WERI-Rb-1 (cell line): ENCODE data around the gene PDGFA.

ENCODE experiments used
- DNase-seq: peaks from one replicate; pipeline ENCODE4 v3.0.0-alpha.2; 2020
- H3K27ac ChIP-seq: fragments of 250-450 bp; sonication (Bioruptor Pico); 2 replicates; pipeline ENCODE4 v1.5.1; 2020; ENCODE audit warnings: mild to moderate bottlenecking, moderate library complexity
- H3K27me3 ChIP-seq: fragments of 250-450 bp; sonication (Bioruptor Pico); 2 replicates; pipeline ENCODE4 v1.5.1; 2021; ENCODE audit warnings: mild to moderate bottlenecking, low read depth, moderate library complexity; ENCODE audit not compliant: insufficient read depth, severe bottlenecking
- H3K36me3 ChIP-seq: fragments of 250-450 bp; sonication (Bioruptor Pico); 2 replicates; pipeline ENCODE4 v1.5.1; 2020; ENCODE audit warnings: mild to moderate bottlenecking, moderate library complexity
- H3K4me3 ChIP-seq: 2 replicates; pipeline ENCODE4 v1.5.1; 2011; ENCODE audit warnings: low read depth, mild to moderate bottlenecking, control low read depth, low read length
- H3K9me3 ChIP-seq: fragments of 250-450 bp; sonication (Bioruptor Pico); 2 replicates; pipeline ENCODE4 v1.5.1; 2021; ENCODE audit warnings: mild to moderate bottlenecking, moderate library complexity; ENCODE audit not compliant: severe bottlenecking
- CTCF ChIP-seq: IDR thresholded peaks from 2 replicates; pipeline ENCODE4 v1.5.1; 2011; ENCODE audit warnings: low read depth, mild to moderate bottlenecking, control low read depth, inconsistent platforms, low read length

The PDGFA gene

DNA sequence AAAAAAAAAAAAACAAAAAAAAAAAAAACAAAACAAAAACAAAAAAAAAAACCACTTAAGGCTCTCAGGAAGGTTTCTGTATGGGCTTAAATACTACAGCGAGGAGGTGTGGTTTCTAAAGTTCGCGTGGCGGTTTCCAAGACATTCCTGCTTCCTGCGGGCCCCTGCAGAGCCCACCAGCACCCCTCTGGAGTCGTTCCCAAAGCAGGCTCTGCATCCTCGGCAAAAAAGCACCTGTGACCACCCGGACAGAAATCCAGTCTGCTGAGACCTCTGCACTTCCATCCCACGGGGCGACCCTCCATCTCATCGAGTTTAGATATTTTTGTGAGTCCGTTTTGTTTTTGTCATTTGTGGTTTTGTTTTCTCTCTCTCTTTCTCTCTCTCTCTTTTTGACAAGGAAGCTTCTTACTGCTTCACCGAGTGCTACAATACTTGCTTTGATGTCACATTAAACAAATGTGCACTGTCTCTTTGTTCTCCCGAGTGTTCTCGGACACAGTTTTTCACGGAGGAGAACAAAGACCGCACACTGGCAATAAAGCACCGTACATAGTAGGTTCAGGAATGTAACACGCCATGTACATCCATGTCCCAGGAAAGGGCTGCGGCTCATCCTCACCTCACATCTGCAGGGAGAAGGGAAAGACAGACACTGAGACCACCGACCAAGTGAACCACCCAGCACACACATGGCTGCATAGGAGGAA, 21.5 kb downstream of the PDGFA start:
- Histone ChIP-seq H3K9me3 (peaks cover 4% of the 10 kb centered on the region), H3K27me3 (no peaks in the 10 kb centered on the region), H3K4me3 (no peak overlapping the region), H3K36me3 (no peaks in the 10 kb centered on the region), H3K27ac (no peak overlapping the region)
- no peak for TF ChIP-seq CTCF
- no peak for DNase-seq

DNA sequence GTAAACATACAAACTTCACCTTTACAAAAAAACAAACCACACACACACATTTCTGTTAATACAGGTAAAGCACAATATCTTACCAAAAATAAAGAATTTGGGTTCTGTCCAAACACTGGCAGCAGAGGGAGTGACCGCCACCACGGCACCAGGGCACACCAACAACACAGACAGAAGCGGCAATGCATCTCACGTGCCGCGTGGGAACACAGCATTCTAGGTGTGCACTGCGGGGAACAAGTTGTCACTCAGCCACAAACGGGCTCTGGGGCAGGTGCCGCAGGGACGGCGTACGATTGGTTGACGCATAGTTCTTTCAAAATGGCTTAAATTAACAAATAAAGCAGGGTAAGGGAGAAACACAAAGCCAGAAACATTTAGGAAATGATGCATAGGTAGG, 22.3 kb downstream of the PDGFA start:
- H3K27ac ChIP-seq = no peak overlapping the region
- no peak overlapping the region for H3K4me3 ChIP-seq
- no peak for TF ChIP-seq CTCF
- no peaks in the 10 kb centered on the region for H3K36me3 ChIP-seq
- H3K27me3 ChIP-seq = no peaks in the 10 kb centered on the region
- DNase-seq = no peak
- peaks cover 6% of the 10 kb centered on the region for H3K9me3 ChIP-seq

- H3K27ac ChIP-seq = peak overlapping the region; percentile 20; the same call in 1 of the 2 replicates
- DNase-seq = peak; percentile 53
- no peak for TF ChIP-seq CTCF
- no peaks in the 10 kb centered on the region for H3K27me3 ChIP-seq
- peaks cover 6% of the 10 kb centered on the region for H3K9me3 ChIP-seq
- no peaks in the 10 kb centered on the region for H3K36me3 ChIP-seq
- no peak overlapping the region for H3K4me3 ChIP-seq
Measured at GRCh38 chr7:496528-497295, 22.9 kb downstream of the PDGFA start.

GRCh38 chr7:495761-496321, 23.8 kb downstream of the PDGFA start:
- TF ChIP-seq CTCF = no peak
- Histone ChIP-seq H3K36me3 (no peaks in the 10 kb centered on the region), H3K27me3 (no peaks in the 10 kb centered on the region), H3K27ac (no peak overlapping the region; the same call in 1 of the 2 replicates), H3K9me3 (peaks cover 6% of the 10 kb centered on the region), H3K4me3 (no peak overlapping the region)
- DNase-seq = no peak

- TF ChIP-seq CTCF = no peak
- H3K9me3 ChIP-seq = peaks cover 6% of the 10 kb centered on the region
Measured at GRCh38 chr7:495326-495725, 24.3 kb downstream of the PDGFA start.

More at GRCh38 chr7:495326-495725, 24.3 kb downstream of the PDGFA start:
- DNase-seq = no peak
- Histone ChIP-seq H3K27me3 (no peaks in the 10 kb centered on the region), H3K4me3 (no peak overlapping the region), H3K36me3 (no peaks in the 10 kb centered on the region), H3K27ac (no peak overlapping the region)
